ENCODE data around the gene SPATA19.

Gene SPATA19

DNA sequence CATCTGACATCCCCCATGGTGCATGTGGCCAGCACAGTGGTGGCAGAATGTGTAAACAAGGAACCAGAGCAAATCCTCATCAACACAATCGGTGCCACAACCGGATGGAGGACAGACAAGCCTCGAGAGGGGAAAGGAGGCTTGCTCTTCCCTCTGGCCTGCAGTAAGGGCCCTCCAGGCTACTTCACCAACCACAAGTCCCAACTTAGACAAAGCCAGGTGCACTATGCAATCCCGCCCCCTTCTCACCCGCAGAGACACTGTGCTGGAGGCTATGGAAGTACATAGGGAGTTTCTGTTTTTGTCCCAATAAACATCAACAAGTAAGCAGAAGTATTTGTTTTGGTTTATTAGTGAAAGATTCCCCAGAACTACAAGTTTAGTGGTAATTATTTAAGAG lies 54.3 kb downstream of the SPATA19 start:
- no peak overlapping the region for H3K4me3 ChIP-seq (ENCODE audit: control insufficient read depth, low read depth, low read length)
- TF ChIP-seq, protein P1, sequence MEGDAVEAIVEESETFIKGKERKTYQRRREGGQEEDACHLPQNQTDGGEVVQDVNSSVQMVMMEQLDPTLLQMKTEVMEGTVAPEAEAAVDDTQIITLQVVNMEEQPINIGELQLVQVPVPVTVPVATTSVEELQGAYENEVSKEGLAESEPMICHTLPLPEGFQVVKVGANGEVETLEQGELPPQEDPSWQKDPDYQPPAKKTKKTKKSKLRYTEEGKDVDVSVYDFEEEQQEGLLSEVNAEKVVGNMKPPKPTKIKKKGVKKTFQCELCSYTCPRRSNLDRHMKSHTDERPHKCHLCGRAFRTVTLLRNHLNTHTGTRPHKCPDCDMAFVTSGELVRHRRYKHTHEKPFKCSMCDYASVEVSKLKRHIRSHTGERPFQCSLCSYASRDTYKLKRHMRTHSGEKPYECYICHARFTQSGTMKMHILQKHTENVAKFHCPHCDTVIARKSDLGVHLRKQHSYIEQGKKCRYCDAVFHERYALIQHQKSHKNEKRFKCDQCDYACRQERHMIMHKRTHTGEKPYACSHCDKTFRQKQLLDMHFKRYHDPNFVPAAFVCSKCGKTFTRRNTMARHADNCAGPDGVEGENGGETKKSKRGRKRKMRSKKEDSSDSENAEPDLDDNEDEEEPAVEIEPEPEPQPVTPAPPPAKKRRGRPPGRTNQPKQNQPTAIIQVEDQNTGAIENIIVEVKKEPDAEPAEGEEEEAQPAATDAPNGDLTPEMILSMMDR (IDR thresholded peaks at IDR 0.05; ENCODE audit: control insufficient read depth, insufficient read depth, low read depth, low read length, missing control alignments), result no peak
- DNase-seq (ENCODE audit: low read depth), result no peak
